Neuron (in vitro differentiated cells): ENCODE measurements around the gene POLA1.

Source experiments
- H2AFZ ChIP-seq: one replicate; pipeline ENCODE4 v1.6.1; 2013; ENCODE audit warnings: low read depth, mild to moderate bottlenecking, inconsistent platforms, low read length, moderate library complexity
- H3K27me3 ChIP-seq: one replicate; pipeline ENCODE4 v1.6.1; 2013; ENCODE audit warnings: low read length; ENCODE audit not compliant: insufficient read depth
- H3K36me3 ChIP-seq: one replicate; pipeline ENCODE4 v1.6.1; 2013; ENCODE audit warnings: low read length; ENCODE audit not compliant: insufficient read depth
- H3K4me1 ChIP-seq: one replicate; pipeline ENCODE4 v1.6.1; 2013; ENCODE audit warnings: low read length; ENCODE audit not compliant: insufficient read depth
- H3K4me3 ChIP-seq: 2 replicates; pipeline ENCODE4 v1.5.1; 2013; ENCODE audit warnings: mild to moderate bottlenecking, low read length, moderate library complexity
- H3K9me3 ChIP-seq: one replicate; pipeline ENCODE4 v1.6.1; 2013; ENCODE audit warnings: low read length

POLA1 gene

GRCh38 chrX:25006586-25007058, 312.9 kb downstream of the POLA1 start:
- Histone ChIP-seq H2AFZ (no peak overlapping the region), H3K36me3 (no peaks in the 10 kb centered on the region), H3K27me3 (peaks cover 60% of the 10 kb centered on the region), H3K4me3 (no peak overlapping the region), H3K9me3 (peaks cover 3% of the 10 kb centered on the region), H3K4me1 (peaks cover 6% of the 10 kb centered on the region)

GRCh38 chrX:25007059-25008053, 313.6 kb downstream of the POLA1 start:
- H2AFZ ChIP-seq = no peak overlapping the region
- H3K9me3 ChIP-seq = peaks cover 3% of the 10 kb centered on the region
- H3K4me1 ChIP-seq = peaks cover 11% of the 10 kb centered on the region
- H3K4me3 ChIP-seq = no peak overlapping the region
- H3K27me3 ChIP-seq = peaks cover 67% of the 10 kb centered on the region
- H3K36me3 ChIP-seq = no peaks in the 10 kb centered on the region

GRCh38 chrX:25009407-25009806, 315.7 kb downstream of the POLA1 start:
- H3K27me3 ChIP-seq = peaks cover 80% of the 10 kb centered on the region

GRCh38 chrX:25010784-25011588, 317.3 kb downstream of the POLA1 start:
- H3K27me3 ChIP-seq = peaks cover 82% of the 10 kb centered on the region
- H3K36me3 ChIP-seq = no peaks in the 10 kb centered on the region
- H3K9me3 ChIP-seq = no peaks in the 10 kb centered on the region
- H2AFZ ChIP-seq = no peak overlapping the region
- H3K4me1 ChIP-seq = peaks cover 13% of the 10 kb centered on the region
- H3K4me3 ChIP-seq = no peak overlapping the region

More at GRCh38 chrX:25009407-25009806, 315.7 kb downstream of the POLA1 start:
- no peaks in the 10 kb centered on the region for H3K36me3 ChIP-seq
- H2AFZ ChIP-seq = no peak overlapping the region
- H3K9me3 ChIP-seq = no peaks in the 10 kb centered on the region
- no peak overlapping the region for H3K4me3 ChIP-seq
- peaks cover 11% of the 10 kb centered on the region for H3K4me1 ChIP-seq

GRCh38 chrX:25011589-25012432, 318.1 kb downstream of the POLA1 start:
- Histone ChIP-seq H2AFZ (no peak overlapping the region), H3K36me3 (no peaks in the 10 kb centered on the region), H3K4me3 (no peak overlapping the region), H3K4me1 (peaks cover 13% of the 10 kb centered on the region), H3K27me3 (peaks cover 83% of the 10 kb centered on the region), H3K9me3 (no peaks in the 10 kb centered on the region)

- no peaks in the 10 kb centered on the region for H3K36me3 ChIP-seq
- H3K4me3 ChIP-seq = no peak overlapping the region
- peaks cover 13% of the 10 kb centered on the region for H3K4me1 ChIP-seq
- peaks cover 84% of the 10 kb centered on the region for H3K27me3 ChIP-seq
- H2AFZ ChIP-seq = no peak overlapping the region
- no peaks in the 10 kb centered on the region for H3K9me3 ChIP-seq
Observed at GRCh38 chrX:25012433-25012735, 318.7 kb downstream of the POLA1 start.

- Histone ChIP-seq H3K4me3 (peak overlapping the region; percentile 0), H3K36me3 (no peaks in the 10 kb centered on the region), H3K9me3 (no peaks in the 10 kb centered on the region), H3K4me1 (peaks cover 13% of the 10 kb centered on the region), H2AFZ (no peak overlapping the region), H3K27me3 (peaks cover 81% of the 10 kb centered on the region)
Observed at GRCh38 chrX:25012793-25013631, 319.3 kb downstream of the POLA1 start.

- H3K36me3 ChIP-seq = no peaks in the 10 kb centered on the region
- H3K4me3 ChIP-seq = no peak overlapping the region
- no peaks in the 10 kb centered on the region for H3K9me3 ChIP-seq
- no peak overlapping the region for H2AFZ ChIP-seq
- peaks cover 77% of the 10 kb centered on the region for H3K27me3 ChIP-seq
- H3K4me1 ChIP-seq = peaks cover 13% of the 10 kb centered on the region
Observed at GRCh38 chrX:25013632-25014365, 320.1 kb downstream of the POLA1 start.

- Histone ChIP-seq H3K4me3 (no peak overlapping the region), H3K27me3 (peaks cover 77% of the 10 kb centered on the region), H3K36me3 (no peaks in the 10 kb centered on the region), H2AFZ (no peak overlapping the region), H3K9me3 (no peaks in the 10 kb centered on the region), H3K4me1 (peaks cover 13% of the 10 kb centered on the region)
Observed at GRCh38 chrX:25014366-25014838, 320.7 kb downstream of the POLA1 start.

GRCh38 chrX:25015486-25016360, 322.0 kb downstream of the POLA1 start, which contains the start of gene ARX:
Gene ARX, minus strand, starts transcription at chrX:25015965. Its CDS starts 228 bp downstream, at chrX:25015737.
- H3K4me3 ChIP-seq = peak within 1 kb of the TSS; percentile 43
- no peaks in the 10 kb centered on the region for H3K9me3 ChIP-seq
- peaks cover 76% of the 10 kb centered on the region for H3K27me3 ChIP-seq
- H3K4me1 ChIP-seq = peaks cover 13% of the 10 kb centered on the region
- H2AFZ ChIP-seq = peak within 1 kb of the TSS; percentile 75
- H3K36me3 ChIP-seq = no peaks in the 10 kb centered on the region

- Histone ChIP-seq H3K27me3 (peaks cover 75% of the 10 kb centered on the region), H3K4me3 (no peak overlapping the region), H3K36me3 (no peaks in the 10 kb centered on the region), H3K4me1 (peaks cover 12% of the 10 kb centered on the region), H2AFZ (no peak overlapping the region), H3K9me3 (no peaks in the 10 kb centered on the region)
Observed at GRCh38 chrX:25016361-25016671, 322.6 kb downstream of the POLA1 start.
